HUES6 (cell line): ENCODE results near the gene KNCN.

Source experiments
- H3K27ac ChIP-seq: 2 replicates; pipeline ENCODE4 v1.7.0; 2013; ENCODE audit warnings: low read depth, mild to moderate bottlenecking, low read length, inconsistent platforms
- H3K27me3 ChIP-seq: 2 replicates; pipeline ENCODE4 v1.6.1; 2013; ENCODE audit warnings: low read length; ENCODE audit not compliant: control insufficient read depth, insufficient read depth
- H3K36me3 ChIP-seq: 2 replicates; pipeline ENCODE4 v1.6.1; 2013; ENCODE audit warnings: low read length; ENCODE audit not compliant: control insufficient read depth, insufficient read depth
- H3K4me1 ChIP-seq: 2 replicates; pipeline ENCODE4 v1.6.1; 2013; ENCODE audit warnings: low read length; ENCODE audit not compliant: control insufficient read depth, insufficient read depth
- H3K4me3 ChIP-seq: 2 replicates; pipeline ENCODE4 v1.5.1; 2013; ENCODE audit warnings: low read depth, low read length
- H3K9ac ChIP-seq: one replicate; pipeline ENCODE4 v1.6.1; 2013; ENCODE audit warnings: mild to moderate bottlenecking, low read length
- H3K9me3 ChIP-seq: 2 replicates; pipeline ENCODE4 v1.6.1; 2013; ENCODE audit warnings: low read depth, low read length; ENCODE audit not compliant: control insufficient read depth, insufficient read depth

Gene KNCN

DNA sequence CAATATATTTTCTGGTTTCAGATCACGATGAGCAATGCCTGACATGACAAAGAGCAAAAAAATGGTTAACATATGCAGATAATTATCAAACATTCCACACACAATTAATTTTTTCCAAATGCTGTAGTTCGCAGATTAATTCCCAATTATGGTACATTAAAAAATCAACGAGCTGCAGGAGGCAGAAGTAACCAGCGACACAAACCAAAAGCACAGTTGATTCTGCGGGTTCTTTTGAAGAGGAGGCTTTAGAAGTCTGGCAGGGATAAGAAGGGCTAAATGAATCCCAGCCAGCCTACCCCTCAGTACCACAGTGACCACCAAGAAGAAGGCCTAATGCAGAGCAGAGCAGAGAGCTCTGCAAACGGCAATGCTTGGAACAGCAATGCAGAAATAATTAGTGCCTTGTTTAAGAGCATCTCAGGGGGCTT, 17.0 kb upstream of the KNCN start:
- no peak overlapping the region for H3K27ac ChIP-seq
- H3K27me3 ChIP-seq = no peaks in the 10 kb centered on the region
- peaks cover 7% of the 10 kb centered on the region for H3K36me3 ChIP-seq
- no peaks in the 10 kb centered on the region for H3K9me3 ChIP-seq
- no peak overlapping the region for H3K4me3 ChIP-seq
- no peak overlapping the region for H3K9ac ChIP-seq
- no peaks in the 10 kb centered on the region for H3K4me1 ChIP-seq

GRCh38 chr1:46563341-46563740, 11.9 kb upstream of the KNCN start:
- Histone ChIP-seq H3K36me3 (peaks cover 16% of the 10 kb centered on the region), H3K27ac (no peak overlapping the region), H3K4me3 (no peak overlapping the region), H3K27me3 (no peaks in the 10 kb centered on the region), H3K9me3 (no peaks in the 10 kb centered on the region), H3K4me1 (peaks cover 4% of the 10 kb centered on the region), H3K9ac (no peak overlapping the region)

- Histone ChIP-seq H3K4me3 (no peak overlapping the region), H3K9ac (no peak overlapping the region), H3K4me1 (peaks cover 11% of the 10 kb centered on the region), H3K27me3 (no peaks in the 10 kb centered on the region), H3K9me3 (no peaks in the 10 kb centered on the region), H3K36me3 (peaks cover 16% of the 10 kb centered on the region), H3K27ac (no peak overlapping the region)
Observed at GRCh38 chr1:46562498-46562897, 11.1 kb upstream of the KNCN start.

DNA sequence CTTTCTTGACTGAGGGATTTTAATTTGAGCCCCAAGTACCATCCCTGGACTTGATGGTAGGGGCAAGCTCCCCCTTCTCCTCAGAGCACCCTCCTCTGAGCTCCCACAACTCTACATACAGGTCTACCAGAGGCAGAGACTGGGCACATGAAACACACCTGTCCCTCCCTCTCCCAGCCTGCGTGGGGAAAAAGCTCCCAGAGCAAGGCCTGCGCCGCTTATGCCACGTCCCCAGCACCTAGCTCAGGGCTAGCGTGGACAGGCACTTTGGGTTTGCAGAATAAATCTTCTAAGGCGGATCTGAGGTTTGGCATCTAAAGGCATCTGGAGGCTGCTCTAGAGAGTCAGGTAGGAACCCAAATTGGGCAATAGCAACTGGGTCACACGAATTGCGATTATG, 7.5 kb upstream of the KNCN start:
- Histone ChIP-seq H3K27ac (no peak overlapping the region), H3K4me1 (peaks cover 11% of the 10 kb centered on the region), H3K9ac (peak overlapping the region; percentile 2), H3K4me3 (no peak overlapping the region), H3K27me3 (no peaks in the 10 kb centered on the region), H3K36me3 (peaks cover 9% of the 10 kb centered on the region), H3K9me3 (no peaks in the 10 kb centered on the region)

DNA sequence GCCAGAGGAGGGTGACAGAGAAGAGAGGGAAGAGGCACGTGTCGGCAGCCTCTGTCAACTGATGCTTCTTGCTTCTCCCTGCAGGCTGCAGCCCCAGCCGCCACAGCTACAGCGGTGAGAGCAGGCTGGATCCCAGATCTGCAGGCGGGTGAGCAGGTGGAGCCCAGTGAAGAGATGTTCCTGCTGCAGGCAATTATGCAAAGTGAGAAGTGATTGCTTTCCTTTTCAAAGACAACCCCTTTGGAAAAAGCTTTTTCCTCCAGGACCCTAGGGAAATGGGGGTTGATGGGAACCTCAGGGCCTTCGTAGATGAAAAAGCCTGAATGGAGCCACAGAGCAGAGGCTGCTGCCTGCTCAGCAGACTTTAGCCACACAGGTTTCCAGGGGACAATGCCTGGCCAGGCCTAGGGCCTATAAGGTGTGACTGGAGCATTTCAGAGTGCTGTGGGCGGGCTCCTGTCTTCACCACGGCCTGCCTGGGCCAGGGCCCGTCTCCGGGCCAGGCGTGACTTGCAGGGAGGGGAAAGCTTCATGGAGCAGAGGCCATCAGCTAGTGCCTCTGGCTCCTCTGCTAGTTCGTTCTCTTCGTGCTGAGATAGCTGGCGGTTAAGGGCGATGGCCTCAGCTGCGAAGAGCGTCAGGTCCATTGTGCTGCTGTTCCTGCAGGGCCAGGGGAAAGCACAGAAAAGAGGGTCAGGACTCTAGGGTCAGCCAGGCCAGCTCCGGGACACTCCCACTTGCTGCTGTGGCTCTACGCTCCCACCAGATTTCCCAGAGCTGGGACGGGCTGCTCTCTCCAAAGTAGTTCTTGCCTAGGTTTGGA, 6.9 kb upstream of the KNCN start:
- Histone ChIP-seq H3K9me3 (no peaks in the 10 kb centered on the region), H3K4me1 (peaks cover 11% of the 10 kb centered on the region), H3K27ac (no peak overlapping the region), H3K27me3 (no peaks in the 10 kb centered on the region), H3K36me3 (peaks cover 9% of the 10 kb centered on the region), H3K9ac (peak overlapping the region; percentile 2), H3K4me3 (no peak overlapping the region)

GRCh38 chr1:46557403-46557802, 6.0 kb upstream of the KNCN start:
- no peaks in the 10 kb centered on the region for H3K9me3 ChIP-seq
- H3K9ac ChIP-seq = no peak overlapping the region
- no peak overlapping the region for H3K4me3 ChIP-seq
- peaks cover 7% of the 10 kb centered on the region for H3K36me3 ChIP-seq
- peaks cover 11% of the 10 kb centered on the region for H3K4me1 ChIP-seq
- no peaks in the 10 kb centered on the region for H3K27me3 ChIP-seq
- no peak overlapping the region for H3K27ac ChIP-seq

DNA sequence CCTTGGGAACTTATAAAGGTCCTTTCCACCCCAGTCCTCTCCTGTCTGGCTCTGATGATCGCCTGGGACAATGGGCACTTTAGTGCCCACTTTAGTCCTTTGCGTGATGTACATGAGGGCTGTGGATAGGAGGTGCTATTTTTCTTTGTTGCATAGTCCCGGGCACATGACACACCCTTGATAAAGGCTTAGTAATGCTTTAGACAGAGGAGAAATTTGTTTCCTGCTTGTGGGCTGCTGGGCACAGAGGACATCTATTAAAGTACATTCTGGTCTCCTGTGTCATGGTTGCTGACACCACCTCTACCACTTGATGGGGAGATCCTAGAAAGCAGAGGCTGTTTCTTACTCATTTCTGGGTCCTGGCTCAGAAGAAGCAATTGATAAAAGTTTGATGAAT, 5.4 kb upstream of the KNCN start:
- H3K4me1 ChIP-seq = peaks cover 11% of the 10 kb centered on the region
- H3K4me3 ChIP-seq = no peak overlapping the region
- H3K9me3 ChIP-seq = no peaks in the 10 kb centered on the region
- H3K27me3 ChIP-seq = no peaks in the 10 kb centered on the region
- peaks cover 6% of the 10 kb centered on the region; the same call in 1 of the 2 replicates for H3K36me3 ChIP-seq
- H3K9ac ChIP-seq = no peak overlapping the region
- no peak overlapping the region for H3K27ac ChIP-seq

DNA sequence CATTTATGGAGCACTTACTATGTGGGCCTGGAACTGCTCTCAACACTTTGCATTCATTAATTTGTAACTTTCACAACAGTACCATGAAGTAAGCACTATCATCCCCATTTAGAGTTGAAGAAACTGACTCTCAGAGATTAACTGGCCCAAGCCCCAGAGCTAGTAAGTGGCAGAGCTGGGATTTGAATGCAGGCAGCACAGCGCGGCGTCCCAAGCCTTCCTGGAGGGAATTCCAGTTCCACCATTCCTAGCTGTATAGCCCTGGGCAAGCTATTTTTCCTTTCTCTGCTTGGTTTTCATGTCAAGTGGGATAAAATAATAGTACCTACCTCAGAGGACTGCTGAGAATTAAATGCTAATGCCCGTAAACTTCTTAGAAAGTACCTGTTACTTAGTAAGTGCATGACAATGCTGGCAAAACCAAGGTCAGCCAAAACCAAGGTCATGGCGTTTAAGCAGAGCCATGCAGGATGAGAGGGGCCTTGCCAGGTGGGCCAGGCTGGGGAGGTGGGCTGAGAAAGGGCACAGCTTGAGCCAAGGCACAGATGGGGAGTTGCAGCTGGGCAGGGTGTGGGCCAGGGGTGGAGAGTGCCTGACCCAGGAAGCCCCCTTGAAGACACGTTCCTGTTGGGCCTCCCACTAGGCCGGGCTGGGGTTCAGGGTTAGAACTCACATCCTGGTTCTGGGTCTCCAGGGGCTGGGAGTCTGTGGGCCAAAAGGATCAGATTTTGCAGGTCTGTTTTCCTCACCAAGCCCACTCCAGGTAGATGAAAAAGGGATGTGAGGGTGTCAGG, 4.6 kb upstream of the KNCN start:
- no peaks in the 10 kb centered on the region for H3K27me3 ChIP-seq
- no peak overlapping the region for H3K9ac ChIP-seq
- H3K9me3 ChIP-seq = no peaks in the 10 kb centered on the region
- H3K27ac ChIP-seq = no peak overlapping the region
- H3K4me3 ChIP-seq = no peak overlapping the region
- no peaks in the 10 kb centered on the region; the same call in 1 of the 2 replicates for H3K36me3 ChIP-seq
- H3K4me1 ChIP-seq = peaks cover 11% of the 10 kb centered on the region

GRCh38 chr1:46554597-46555381, 3.3 kb upstream of the KNCN start:
- peaks cover 8% of the 10 kb centered on the region; the same call in 1 of the 2 replicates for H3K27me3 ChIP-seq
- H3K36me3 ChIP-seq = no peaks in the 10 kb centered on the region
- H3K27ac ChIP-seq = no peak overlapping the region
- no peak overlapping the region for H3K4me3 ChIP-seq
- H3K9me3 ChIP-seq = no peaks in the 10 kb centered on the region
- H3K4me1 ChIP-seq = peaks cover 22% of the 10 kb centered on the region
- no peak overlapping the region for H3K9ac ChIP-seq

GRCh38 chr1:46554236-46554596, 2.8 kb upstream of the KNCN start:
- peaks cover 10% of the 10 kb centered on the region; the same call in 1 of the 2 replicates for H3K27me3 ChIP-seq
- H3K27ac ChIP-seq = no peak overlapping the region
- no peak overlapping the region for H3K4me3 ChIP-seq
- H3K36me3 ChIP-seq = no peaks in the 10 kb centered on the region
- no peaks in the 10 kb centered on the region for H3K9me3 ChIP-seq
- H3K9ac ChIP-seq = no peak overlapping the region
- peaks cover 24% of the 10 kb centered on the region for H3K4me1 ChIP-seq
